ENCODE results near the gene MYO10.

The MYO10 gene

GRCh38 chr5:16935231-16936149 is 598 bp downstream of the MYO10 start (continued):
- TF ChIP-seq KLF7 (tag by site-specific recombination; IDR thresholded peaks at IDR 0.05; ENCODE audit: borderline replicate concordance) (peak; percentile 33; the same call in 1 of the 2 replicates), ZNF148 (tag by site-specific recombination; IDR thresholded peaks at IDR 0.05; ENCODE audit: borderline replicate concordance) (no peak), KLF16 (tag by site-specific recombination; IDR thresholded peaks at IDR 0.05) (no peak), SCRT1 (tag by site-specific recombination; IDR thresholded peaks at IDR 0.05; ENCODE audit: borderline replicate concordance) (no peak), SP7 (tag by site-specific recombination; IDR thresholded peaks at IDR 0.05) (peak; percentile 47), INSM2 (tag by site-specific recombination; IDR thresholded peaks at IDR 0.05) (no peak), REST (tag by site-specific recombination; IDR thresholded peaks at IDR 0.05) (peak; percentile 43; the same call in 1 of the 2 replicates), ZNF37A (tag by site-specific recombination; IDR thresholded peaks at IDR 0.05) (no peak), ZNF223 (tag by site-specific recombination; IDR thresholded peaks at IDR 0.05) (no peak), ZNF311 (tag by site-specific recombination; IDR thresholded peaks at IDR 0.05; ENCODE audit: borderline replicate concordance) (no peak), SALL2 (tag by site-specific recombination; IDR thresholded peaks at IDR 0.05; ENCODE audit: borderline replicate concordance) (no peak), ZNF335 (tag by site-specific recombination; conservative IDR thresholded peaks at IDR 0.05) (peak; percentile 74), ZNF2 (tag by site-specific recombination; IDR thresholded peaks at IDR 0.05) (peak; percentile 70), ZNF701 (tag by site-specific recombination; IDR thresholded peaks at IDR 0.05) (no peak), ZNF768 (tag by site-specific recombination; IDR thresholded peaks at IDR 0.05) (no peak), ZFHX2 (tag by site-specific recombination; conservative IDR thresholded peaks at IDR 0.05) (peak; percentile 89), TCF7L2 (IDR thresholded peaks at IDR 0.05; ENCODE audit: borderline replicate concordance, low read depth, low read length) (no peak), ZNF398 (tag by site-specific recombination; IDR thresholded peaks at IDR 0.05) (peak; percentile 57), GLIS1 (tag by site-specific recombination; IDR thresholded peaks at IDR 0.05) (peak; percentile 63), ZNF785 (tag by site-specific recombination; IDR thresholded peaks at IDR 0.05) (0 out of 2 replicates have a peak, but pooled peaks have one; percentile 7), ZEB2 (tag by site-specific recombination; IDR thresholded peaks at IDR 0.05) (peak; percentile 71), ZNF280C (tag by site-specific recombination; IDR thresholded peaks at IDR 0.05) (no peak), EGR2 (tag by site-specific recombination; IDR thresholded peaks at IDR 0.05; ENCODE audit: low read depth) (peak; percentile 62; the same call in 1 of the 2 replicates), ZNF830 (tag by site-specific recombination; IDR thresholded peaks at IDR 0.05; ENCODE audit: low read depth) (no peak), ZNF239 (tag by site-specific recombination; IDR thresholded peaks at IDR 0.05) (no peak), ZNF155 (tag by site-specific recombination; IDR thresholded peaks at IDR 0.05) (no peak), ZNF571 (tag by site-specific recombination; IDR thresholded peaks at IDR 0.05) (no peak), ZNF623 (tag by site-specific recombination; IDR thresholded peaks at IDR 0.05) (peak; percentile 10; the same call in 1 of the 2 replicates)
